K562 (cell line): Measurements from ENCODE around the gene SELENOW. TPM values are rescaled to one million over a fixed set of nuclear protein-coding genes. Genes with fewer than 3 reads are reported as not detected.

Experiments used
- CREM ChIP-seq: IDR thresholded peaks from 2 replicates; pipeline ENCODE4 v1.6.1; 2014; ENCODE audit warnings: antibody characterized with exemption, low read depth
- EP300 ChIP-seq: IDR thresholded peaks from 2 replicates; pipeline ENCODE4 v1.6.1; 2012; ENCODE audit warnings: low read length, improper control_type of control experiment
- ESRRB ChIP-seq: fragments of 250-450 bp; sonication (Bioruptor Pico); IDR thresholded peaks from 2 replicates; pipeline ENCODE4 v1.5.0; 2020; ENCODE audit warnings: mild to moderate bottlenecking, moderate library complexity, borderline replicate concordance
- HMG20B ChIP-seq: fragments of 250-450 bp; sonication (Bioruptor Pico); IDR thresholded peaks from 2 replicates; pipeline ENCODE4 v1.5.0; 2021; ENCODE audit warnings: mild to moderate bottlenecking
- ID3 ChIP-seq, 2 experiments: fragments of 250-450 bp in 1 of 2; fragments of 450-650 bp in 1 of 2; sonication (Bioruptor Pico) in 1 of 2; IDR thresholded peaks; 2 replicates each; pipeline versions ENCODE4 v1.6.1 to v1.8.0; 2016 to 2021; ENCODE audit warnings: mild to moderate bottlenecking in 2 of 2, moderate library complexity in 2 of 2, missing compliant biosample characterization in 1 of 2, missing genetic modification characterization in 1 of 2
- LARP7 ChIP-seq: fragments of 450-650 bp; IDR thresholded peaks from 2 replicates; pipeline ENCODE4 v1.6.1; 2016
- LEF1 ChIP-seq: fragments of 450-650 bp; IDR thresholded peaks from 2 replicates; pipeline ENCODE4 v1.6.1; 2016; ENCODE audit warnings: mild to moderate bottlenecking
- MTA3 ChIP-seq: fragments of 450-650 bp; formaldehyde crosslinking; IDR thresholded peaks from 2 replicates; pipeline ENCODE4 v1.6.1; 2017; ENCODE audit warnings: mild to moderate bottlenecking, borderline replicate concordance
- MYNN ChIP-seq, 2 experiments: sonication (generic); formaldehyde crosslinking in 1 of 2; IDR thresholded peaks; 2 replicates each; pipeline versions ENCODE4 v1.5.0 to v1.6.1; 2016 to 2020; ENCODE audit warnings: antibody characterized with exemption in 1 of 2, missing genetic modification reagents in 1 of 2
- PCBP2 ChIP-seq: fragments of 200-400 bp; formaldehyde crosslinking; IDR thresholded peaks from 2 replicates; pipeline ENCODE4 v1.6.1; 2018; ENCODE audit warnings: low read length, low read depth, mild to moderate bottlenecking, moderate library complexity; ENCODE audit not compliant: poor library complexity, severe bottlenecking
- PHF8 ChIP-seq: fragments of 200-600 bp; sonication (generic); IDR thresholded peaks from 2 replicates; pipeline ENCODE4 v1.6.1; 2012; ENCODE audit warnings: mixed run types, mild to moderate bottlenecking, inconsistent platforms, low read length, moderate library complexity, borderline replicate concordance
- POLR2G ChIP-seq: fragments of 200-400 bp; formaldehyde crosslinking; IDR thresholded peaks from 2 replicates; pipeline ENCODE4 v1.6.1; 2017; ENCODE audit warnings: low read depth, mild to moderate bottlenecking, antibody characterized with exemption, low read length, moderate library complexity
- PREB ChIP-seq: sonication (generic); formaldehyde crosslinking; IDR thresholded peaks from 2 replicates; pipeline ENCODE4 v1.8.1; 2023; ENCODE audit warnings: mild to moderate bottlenecking, missing genetic modification reagents
- SNIP1 ChIP-seq: fragments of 450-650 bp; IDR thresholded peaks from 2 replicates; pipeline ENCODE4 v1.7.1; 2017; ENCODE audit warnings: low read depth, mild to moderate bottlenecking
- TAF1 ChIP-seq: IDR thresholded peaks from 2 replicates; pipeline ENCODE4 v1.6.1; 2011; ENCODE audit warnings: mild to moderate bottlenecking, low read length, moderate library complexity; ENCODE audit not compliant: insufficient read depth, control insufficient read depth, severe bottlenecking; ENCODE audit errors: extremely low read depth
- TAF15 ChIP-seq: fragments of 200-400 bp; formaldehyde crosslinking; IDR thresholded peaks from 2 replicates; pipeline ENCODE4 v1.6.1; 2017; ENCODE audit warnings: mild to moderate bottlenecking, low read depth, low read length, moderate library complexity
- TBL1XR1 ChIP-seq, 2 experiments: IDR thresholded peaks; 2 replicates each; pipeline ENCODE4 v1.6.1; 2012; ENCODE audit warnings: improper control_type of control experiment in 2 of 2, low read length in 2 of 2, mild to moderate bottlenecking in 1 of 2
- TFE3 ChIP-seq: fragments of 450-650 bp; formaldehyde crosslinking; IDR thresholded peaks from 2 replicates; pipeline ENCODE4 v1.4.0; 2020; ENCODE audit warnings: mild to moderate bottlenecking, mixed read lengths
- ZBTB8A ChIP-seq: fragments of 450-650 bp; IDR thresholded peaks from 2 replicates; pipeline ENCODE4 v1.6.1; 2018; ENCODE audit warnings: mild to moderate bottlenecking, moderate library complexity; ENCODE audit not compliant: partially characterized antibody
- ZFP1 ChIP-seq: fragments of 450-650 bp; formaldehyde crosslinking; IDR thresholded peaks from 2 replicates; pipeline ENCODE4 v1.4.0; 2020; ENCODE audit warnings: mild to moderate bottlenecking, mixed read lengths
- ZNF592 ChIP-seq: fragments of 450-650 bp; IDR thresholded peaks from 2 replicates; pipeline ENCODE4 v1.6.1; 2017; ENCODE audit warnings: antibody characterized with exemption, mild to moderate bottlenecking
- ZNF79 ChIP-seq: fragments of 250-450 bp; sonication (Bioruptor Pico); IDR thresholded peaks from 2 replicates; pipeline ENCODE4 v1.4.0; 2020; ENCODE audit warnings: low read depth, mild to moderate bottlenecking, moderate library complexity
- polyA plus RNA-seq, 8 experiments: library from polyadenylated mRNA; depleted of rRNA in 4 of 8; stranded (reverse) in 5 of 8; unstranded in 3 of 8; fragments of >200 nt; fragmentation: Nextera tagmentation in 2 of 8; fragmentation: Illumina TruSeq in 1 of 8; extraction: Ambion mirVana in 2 of 8; extraction: Trizol in 1 of 8; gene quantifications; 2 replicates each; pipeline versions ENCODE4 v1.2.1 to v1.2.3, GENCODE V29; 2011 to 2014; ENCODE audit warnings: inconsistent platforms in 1 of 8, missing spikeins in 1 of 8
- total RNA-seq, 7 experiments: library from RNA; depleted of rRNA in 6 of 7; stranded (reverse); fragments of >200 nt in 6 of 7; fragmentation: Illumina TruSeq in 2 of 7; extraction: Trizol in 2 of 7; gene quantifications; 2 replicates each; pipeline versions ENCODE4 v1.2.1 to v1.2.3, GENCODE V29; 2011 to 2021; ENCODE audit warnings: low replicate concordance in 1 of 7

SELENOW gene
- total and polyA plus RNA-seq, 9 of the 15 experiments (the other 6 are each of a cell fraction or from before 2014, with no cell fraction given): 91.9 to 279 (median 156) TPM

GRCh38 chr19:47729468-47729798, 49.1 kb upstream of the SELENOW start (continued):
- TF ChIP-seq PHF8: no peak
- no peak for TF ChIP-seq ZFP1 (CRISPR knock-in tag)
- TF ChIP-seq TBL1XR1 (IDR thresholded peaks at IDR 0.05; ENCODE audit: low read length in 2 of 2): 0 out of 4 replicates have a peak, but pooled peaks of 1 of the 2 experiments have one; percentile 48
- TF ChIP-seq MYNN (IDR thresholded peaks at IDR 0.05): no peak
- no peak for TF ChIP-seq MYNN (CRISPR knock-in tag; IDR thresholded peaks at IDR 0.05)
- TF ChIP-seq LEF1: 0 out of 2 replicates have a peak, but pooled peaks have one; percentile 23
- TF ChIP-seq ID3 (CRISPR knock-in tag; IDR thresholded peaks at IDR 0.05): no peak
- TF ChIP-seq ID3 (tag; IDR thresholded peaks at IDR 0.05): no peak
- TF ChIP-seq ZNF592: peak; percentile 71; the same call in 1 of the 2 replicates
- TF ChIP-seq TAF15: no peak
- TF ChIP-seq ZNF79 (CRISPR knock-in tag): no peak
- TF ChIP-seq LARP7: no peak
- TF ChIP-seq ZBTB8A: no peak
- peak; percentile 35; the same call in 1 of the 2 replicates for TF ChIP-seq EP300
- no peak for TF ChIP-seq TFE3 (CRISPR knock-in tag)
- TF ChIP-seq ESRRB (CRISPR knock-in tag): no peak
- TF ChIP-seq CREM: no peak
- peak; percentile 20 for TF ChIP-seq TAF1
- no peak for TF ChIP-seq HMG20B (CRISPR knock-in tag)
- TF ChIP-seq PREB (CRISPR knock-in tag): no peak
- TF ChIP-seq MTA3: peak; percentile 43; the same call in 1 of the 2 replicates
- no peak for TF ChIP-seq PCBP2
- TF ChIP-seq POLR2G: no peak
- no peak for TF ChIP-seq SNIP1
